Measurements from ENCODE around the gene PROK2. TPM values are rescaled to one million over a fixed set of nuclear protein-coding genes. Genes with fewer than 3 reads are reported as not detected.

Gene PROK2
- total and polyA plus RNA-seq, 3 donors from 2014 or later, result 4.9 to 23.1 (median 7.7) TPM

- TF ChIP-seq POLR2A (IDR thresholded peaks at IDR 0.05), result no peak
- no peak for TF ChIP-seq CTCF (IDR thresholded peaks at IDR 0.05)
- H3K4me1 ChIP-seq, result no peaks in the 10 kb centered on the region
- DNase-seq, result no peak
- no peaks in the 10 kb centered on the region for H3K9me3 ChIP-seq
- no peaks in the 10 kb centered on the region for H3K27me3 ChIP-seq
- no peak overlapping the region for H3K27ac ChIP-seq
- intact Hi-C loops (cut with DNase I; ENCODE audit: low total_unique reads), result no loop called here
- no peaks in the 10 kb centered on the region for H3K36me3 ChIP-seq (ENCODE audit: low read depth, missing control alignments)
- WGBS, 2 donors, result 79 to 87% methylated on average over 6 of the region's 6 CpGs
- no peak overlapping the region for H3K4me3 ChIP-seq
Measured at GRCh38 chr3:71817262-71817661, 32.3 kb upstream of the PROK2 start.

GRCh38 chr3:71816767-71817156 lies 31.8 kb upstream of the PROK2 start:
- TF ChIP-seq CTCF (IDR thresholded peaks at IDR 0.05), result no peak
- TF ChIP-seq POLR2A (IDR thresholded peaks at IDR 0.05), result no peak
- no peaks in the 10 kb centered on the region for H3K4me1 ChIP-seq
- no peak for DNase-seq
- intact Hi-C loops (cut with DNase I; ENCODE audit: low total_unique reads), result no loop called here
- no peak overlapping the region for H3K4me3 ChIP-seq
- no peaks in the 10 kb centered on the region for H3K9me3 ChIP-seq
- H3K36me3 ChIP-seq (ENCODE audit: low read depth, missing control alignments), result no peaks in the 10 kb centered on the region
- WGBS, 2 donors, result 85 to 88% methylated on average over 4 of the region's 4 CpGs
- H3K27me3 ChIP-seq, result no peaks in the 10 kb centered on the region
- H3K27ac ChIP-seq, result no peak overlapping the region

GRCh38 chr3:71815340-71816067 lies 30.6 kb upstream of the PROK2 start:
- intact Hi-C loops (cut with DNase I; ENCODE audit: low total_unique reads), result no loop called here
- H3K27ac ChIP-seq, result no peak overlapping the region
- H3K36me3 ChIP-seq (ENCODE audit: low read depth, missing control alignments), result no peaks in the 10 kb centered on the region
- no peaks in the 10 kb centered on the region for H3K27me3 ChIP-seq
- DNase-seq, result no peak
- no peaks in the 10 kb centered on the region for H3K4me1 ChIP-seq
- H3K9me3 ChIP-seq, result no peaks in the 10 kb centered on the region
- TF ChIP-seq POLR2A (IDR thresholded peaks at IDR 0.05) (no peak), CTCF (IDR thresholded peaks at IDR 0.05) (no peak)
- 83% methylated on average over 7 of the region's 7 CpGs for WGBS, 2 donors
- no peak overlapping the region for H3K4me3 ChIP-seq

GRCh38 chr3:71813704-71814103 lies 28.8 kb upstream of the PROK2 start:
- WGBS, 2 donors, result 95 to 98% methylated on average over 3 of the region's 3 CpGs
- Histone ChIP-seq H3K9me3 (no peaks in the 10 kb centered on the region), H3K36me3 (ENCODE audit: low read depth, missing control alignments) (no peaks in the 10 kb centered on the region), H3K27me3 (no peaks in the 10 kb centered on the region), H3K27ac (no peak overlapping the region), H3K4me1 (no peaks in the 10 kb centered on the region), H3K4me3 (no peak overlapping the region)
- intact Hi-C loops (cut with DNase I; ENCODE audit: low total_unique reads), result no loop called here
- TF ChIP-seq CTCF (IDR thresholded peaks at IDR 0.05) (no peak), POLR2A (IDR thresholded peaks at IDR 0.05) (no peak)
- no peak for DNase-seq

- no peaks in the 10 kb centered on the region for H3K9me3 ChIP-seq
- no peaks in the 10 kb centered on the region for H3K36me3 ChIP-seq (ENCODE audit: low read depth, missing control alignments)
- no peak overlapping the region for H3K4me3 ChIP-seq
- intact Hi-C loops (cut with DNase I; ENCODE audit: low total_unique reads), result no loop called here
- TF ChIP-seq POLR2A (IDR thresholded peaks at IDR 0.05), result no peak
- H3K27ac ChIP-seq, result no peak overlapping the region
- 90 to 95% methylated on average over 4 of the region's 4 CpGs for WGBS, 2 donors
- DNase-seq, result no peak
- H3K4me1 ChIP-seq, result no peaks in the 10 kb centered on the region
- no peaks in the 10 kb centered on the region for H3K27me3 ChIP-seq
Measured at GRCh38 chr3:71813073-71813472, 28.1 kb upstream of the PROK2 start.

Measured in testis (tissue), 3 donors.